NCI-H1694 treated with DMSO at 0.1 percent for 48 hours (cell line): ENCODE measurements around the gene GLIS1.

Source experiments
- DNase-seq: peaks from one replicate; lab custom pipeline; 2025; lab: John Stamatoyannopoulos, UW

Gene GLIS1

GRCh38 chr1:53593758-53594380 is 145.1 kb downstream of the GLIS1 start:
- peak; percentile 85 for DNase-seq

DNA sequence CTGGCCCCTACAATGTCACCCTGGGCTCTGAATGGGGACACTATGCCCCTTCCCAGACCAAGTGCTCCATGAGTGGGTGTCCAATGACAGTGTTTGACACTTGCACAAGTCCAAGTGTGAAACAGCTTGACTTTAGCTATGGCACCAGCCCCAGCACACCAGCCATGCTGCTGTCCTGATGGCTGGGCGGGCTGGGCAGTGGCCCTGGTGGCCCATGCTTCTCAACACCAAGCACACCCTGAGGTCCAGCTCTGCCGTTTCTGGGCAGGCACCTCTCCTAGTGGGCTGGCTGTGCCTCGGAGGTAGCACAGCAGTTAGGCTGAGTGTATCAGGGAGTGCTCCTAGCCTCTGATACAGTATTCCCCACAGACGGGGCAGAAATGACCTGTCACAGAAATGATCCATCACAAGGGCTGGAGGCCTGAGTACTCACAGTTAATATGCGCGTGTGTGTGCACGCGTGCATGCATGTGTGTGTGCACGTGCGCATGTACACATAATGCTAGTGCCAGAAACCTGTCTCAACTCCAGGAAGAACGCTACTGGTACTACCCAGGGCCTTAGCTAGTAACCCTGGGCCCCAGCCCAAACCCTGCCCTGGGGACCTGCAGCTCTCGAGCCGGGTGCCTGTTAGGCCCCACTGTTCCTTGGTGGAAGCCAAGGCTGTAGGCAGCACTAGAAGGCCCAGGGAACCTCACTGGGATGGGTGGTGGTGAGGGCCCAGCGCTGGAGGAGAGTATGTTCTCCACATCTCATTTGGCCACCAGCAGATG is 145.8 kb downstream of the GLIS1 start:
- DNase-seq = no peak

DNA sequence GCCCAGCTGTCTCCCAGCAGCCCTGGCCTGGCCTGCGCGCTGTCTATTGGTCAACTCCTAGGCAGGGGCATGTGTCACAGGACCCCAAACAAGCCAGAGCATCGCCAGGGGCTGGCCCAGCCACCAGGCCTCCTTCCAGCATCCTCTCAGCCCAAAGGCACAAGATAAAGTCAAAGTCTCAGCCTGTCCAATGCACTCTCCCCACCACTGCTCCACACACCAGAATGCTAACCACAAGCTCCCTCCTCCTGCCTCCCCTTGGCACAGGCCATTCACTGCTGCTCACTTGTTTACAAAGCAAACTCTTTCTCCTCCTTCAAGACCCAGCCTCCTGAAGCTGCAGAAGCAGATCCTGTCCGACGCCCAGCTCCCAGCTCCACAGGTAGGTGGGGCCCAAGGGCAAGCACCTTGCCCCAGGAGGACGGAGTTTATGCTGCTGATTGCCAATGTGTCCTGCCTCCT is 146.4 kb downstream of the GLIS1 start:
- DNase-seq = no peak

GRCh38 chr1:53591924-53592323 is 147.0 kb downstream of the GLIS1 start:
- DNase-seq = no peak

DNA sequence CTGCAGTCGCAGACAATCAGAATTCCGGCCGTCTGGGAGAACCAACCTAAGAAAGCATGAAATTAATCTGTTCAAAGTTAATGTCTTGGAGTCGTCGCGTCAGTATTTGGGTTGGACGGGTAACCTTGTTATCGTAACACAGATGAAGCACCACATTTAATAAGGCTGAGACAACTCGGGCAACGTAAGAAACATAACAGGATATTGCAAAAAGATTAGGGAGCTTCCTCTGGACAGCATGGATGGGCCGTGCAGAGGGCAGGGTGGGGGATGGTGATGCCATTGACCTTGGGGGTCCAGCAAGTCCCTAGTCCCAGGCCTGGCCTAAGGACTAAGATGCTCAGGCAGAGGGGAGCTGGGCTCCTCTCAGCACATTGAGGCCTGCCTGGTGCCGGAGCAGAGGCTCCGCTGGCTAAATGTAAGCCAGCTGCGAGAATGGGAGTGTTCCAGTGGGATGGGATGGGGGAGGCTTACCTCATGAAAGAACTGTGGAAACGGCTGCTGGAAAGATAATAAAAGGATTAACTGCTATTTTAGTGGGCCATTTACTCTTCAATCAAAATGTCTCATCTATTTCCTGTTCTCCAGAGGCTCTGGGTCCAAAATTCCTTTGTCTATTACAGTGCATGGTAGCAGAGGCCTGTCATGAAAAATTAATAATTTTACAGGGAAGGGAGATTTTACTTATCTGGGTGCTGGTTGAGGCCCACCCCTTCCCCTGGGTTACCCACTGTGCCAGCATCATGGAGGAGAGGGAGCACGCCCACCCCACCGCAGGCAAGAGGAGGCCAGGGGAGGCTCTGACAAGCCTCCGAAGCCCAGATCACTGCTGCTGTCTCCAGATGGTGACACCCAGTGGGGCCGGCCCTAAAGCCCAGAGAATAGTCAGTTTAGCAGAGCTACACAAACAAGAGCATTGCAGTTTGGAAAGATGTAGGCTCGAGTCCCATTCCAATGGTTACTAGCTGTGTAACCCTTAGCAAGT is 148.1 kb downstream of the GLIS1 start:
- peak; percentile 58 for DNase-seq

GRCh38 chr1:53590104-53590503 is 148.9 kb downstream of the GLIS1 start:
- no peak for DNase-seq

DNA sequence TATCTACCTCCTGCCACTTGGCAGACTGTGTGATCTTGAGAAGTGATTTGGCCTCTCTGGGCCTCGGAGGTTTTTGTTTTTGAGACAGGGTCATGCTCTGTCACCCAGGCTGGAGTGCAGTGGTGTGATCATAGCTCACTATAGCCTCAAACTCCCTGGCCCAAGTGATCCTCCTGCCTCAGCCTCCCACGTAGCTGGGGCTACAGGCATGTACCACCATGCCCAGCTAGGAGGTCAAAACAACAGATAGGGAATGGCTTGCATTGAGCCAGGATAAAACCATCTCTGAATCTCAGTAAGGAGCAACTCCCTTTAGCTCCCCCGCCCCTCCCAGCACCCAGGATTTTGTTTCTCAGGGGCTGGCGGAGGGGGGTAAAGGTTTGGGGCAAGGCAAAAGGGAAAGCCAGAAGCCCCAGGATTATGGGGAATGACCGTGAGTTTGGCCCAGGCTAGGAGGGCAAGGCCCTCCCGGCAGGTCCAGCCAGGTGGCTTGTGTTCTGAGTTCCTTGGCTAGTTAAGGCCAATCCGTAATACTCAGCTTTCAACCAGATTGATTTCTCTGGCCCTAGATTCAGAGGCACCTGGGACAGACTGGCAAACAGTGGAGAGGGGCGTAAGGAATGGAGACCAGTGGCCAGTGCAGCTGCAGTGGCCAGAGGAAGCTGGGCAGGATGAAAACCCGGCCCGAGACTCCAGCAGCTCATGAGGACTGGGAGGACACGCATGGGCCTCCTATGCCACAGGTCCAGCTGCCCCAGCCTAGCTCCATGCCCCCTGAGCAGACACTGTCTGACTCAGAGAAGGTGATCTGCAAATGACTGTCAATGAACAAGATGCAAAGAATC is 149.7 kb downstream of the GLIS1 start:
- no peak for DNase-seq

GRCh38 chr1:53588053-53588779 is 150.7 kb downstream of the GLIS1 start:
- no peak for DNase-seq

- no peak for DNase-seq
Measured at GRCh38 chr1:53587252-53587988, 151.5 kb downstream of the GLIS1 start.

GRCh38 chr1:53586765-53587164 is 152.2 kb downstream of the GLIS1 start:
- DNase-seq = no peak

DNA sequence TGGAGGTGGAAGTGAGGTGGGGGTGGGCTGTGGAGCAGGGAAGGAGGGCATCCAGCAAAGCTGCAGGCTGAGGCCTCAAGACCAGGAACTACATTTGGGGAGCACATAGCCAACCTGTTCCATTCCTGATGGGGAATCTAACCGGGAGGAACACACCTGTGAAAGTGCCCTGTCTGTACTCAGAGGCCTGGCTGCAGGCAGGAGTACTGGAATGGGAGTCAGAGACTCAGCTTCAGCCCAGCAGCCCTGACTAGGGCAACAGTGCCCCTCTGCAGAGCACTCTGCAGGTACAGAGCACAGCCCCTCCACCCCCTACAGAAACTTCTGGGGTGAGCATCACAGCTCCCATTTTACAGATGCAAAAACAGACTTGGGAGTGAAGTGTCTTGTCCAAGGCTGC is 153.4 kb downstream of the GLIS1 start:
- no peak for DNase-seq

- no peak for DNase-seq
Measured at GRCh38 chr1:53585129-53585528, 153.8 kb downstream of the GLIS1 start.

DNA sequence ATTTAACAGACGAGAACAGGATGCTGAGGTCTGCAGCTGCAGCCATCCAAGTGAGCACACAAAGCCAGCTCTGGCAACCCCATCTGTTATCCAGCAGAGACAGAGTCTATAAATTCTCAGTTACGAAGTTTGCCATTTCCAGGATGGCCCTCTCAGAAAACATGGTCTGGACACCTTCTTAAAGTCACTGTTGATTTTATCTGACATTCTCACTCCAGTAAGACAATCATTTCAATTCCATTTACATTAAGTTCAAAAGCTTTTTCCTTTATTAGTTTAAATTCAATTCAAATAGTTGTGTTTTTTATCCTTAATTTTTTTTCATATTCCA is 154.2 kb downstream of the GLIS1 start:
- peak; percentile 64 for DNase-seq

GRCh38 chr1:53583868-53584776 is 154.8 kb downstream of the GLIS1 start:
- DNase-seq = no peak

DNA sequence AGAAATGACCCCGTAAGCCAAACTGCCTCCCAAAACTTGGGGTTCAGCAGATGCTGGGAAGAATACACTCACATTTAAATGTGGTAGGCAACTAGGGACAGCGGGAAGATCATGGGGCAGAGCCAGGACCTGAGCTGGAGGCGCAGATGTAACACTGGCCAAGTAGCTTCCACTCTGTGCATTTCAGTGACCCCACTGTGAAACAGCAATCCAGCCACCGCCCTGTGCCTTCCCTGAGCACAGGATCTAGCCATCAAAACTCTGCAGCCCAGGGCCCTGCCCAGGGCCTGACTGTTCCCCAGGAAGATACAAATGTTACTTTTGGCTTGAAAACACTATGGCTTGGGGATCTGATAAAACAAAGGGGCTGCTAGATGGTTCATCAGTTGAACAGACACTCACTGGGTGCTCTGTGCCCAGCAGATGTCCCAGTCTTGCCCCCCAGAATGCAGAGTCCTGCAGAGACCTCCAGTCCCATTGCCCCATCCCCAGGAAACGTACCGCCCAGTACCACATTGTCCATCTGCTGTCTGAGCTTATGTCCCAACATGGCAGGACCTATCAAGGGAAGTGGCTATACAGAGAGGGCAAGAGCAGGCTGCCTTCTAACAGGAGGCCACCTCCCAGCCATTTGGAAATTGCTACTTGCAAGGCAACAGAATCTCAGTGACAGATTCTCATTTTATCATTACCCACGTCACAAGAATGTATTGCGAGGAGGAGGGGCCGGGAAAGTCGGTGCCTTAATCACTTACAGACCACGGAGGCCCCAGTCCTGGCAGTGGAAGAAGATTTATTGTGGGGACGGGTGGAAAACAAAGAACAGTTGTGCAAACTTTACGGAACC is 155.7 kb downstream of the GLIS1 start:
- DNase-seq = no peak

DNA sequence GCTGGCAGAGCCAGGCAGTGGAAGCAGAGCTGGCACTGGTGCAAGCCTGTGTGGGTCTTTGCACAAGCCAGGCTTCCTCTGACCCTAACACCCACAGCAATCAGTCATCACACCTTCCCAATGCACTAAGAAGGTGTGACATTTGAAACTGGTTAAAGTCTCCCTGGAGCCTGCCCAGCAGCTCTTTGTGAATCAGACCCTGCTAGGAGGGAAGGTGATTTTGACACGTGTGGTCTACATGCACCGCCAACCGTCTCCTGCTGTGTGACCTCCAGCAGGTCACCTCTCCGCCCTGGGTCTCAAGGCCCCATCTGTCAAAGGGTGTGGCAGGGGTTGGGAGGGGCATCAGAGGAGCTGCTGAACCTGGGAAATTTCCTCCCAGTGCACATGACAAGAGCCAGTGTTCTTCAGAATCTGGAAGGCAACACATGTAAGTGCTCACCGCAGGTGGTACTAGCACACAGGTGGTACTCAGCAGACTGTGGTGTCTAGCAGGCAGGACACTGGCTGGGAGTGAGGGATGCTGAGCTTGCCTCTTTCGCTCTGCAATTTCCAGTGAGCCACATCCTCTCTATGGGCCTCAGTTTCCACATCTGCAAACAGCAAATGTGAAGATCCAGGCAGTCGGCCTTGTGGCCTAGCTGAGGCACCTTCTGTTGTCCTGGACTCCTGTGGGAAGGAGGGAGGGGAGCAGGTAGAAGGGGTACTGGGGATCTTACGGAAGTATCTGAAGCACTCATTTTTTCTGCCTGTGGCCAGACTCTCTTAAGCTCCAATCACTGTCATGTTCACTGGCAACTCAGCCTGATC is 156.5 kb downstream of the GLIS1 start:
- no peak for DNase-seq

DNA sequence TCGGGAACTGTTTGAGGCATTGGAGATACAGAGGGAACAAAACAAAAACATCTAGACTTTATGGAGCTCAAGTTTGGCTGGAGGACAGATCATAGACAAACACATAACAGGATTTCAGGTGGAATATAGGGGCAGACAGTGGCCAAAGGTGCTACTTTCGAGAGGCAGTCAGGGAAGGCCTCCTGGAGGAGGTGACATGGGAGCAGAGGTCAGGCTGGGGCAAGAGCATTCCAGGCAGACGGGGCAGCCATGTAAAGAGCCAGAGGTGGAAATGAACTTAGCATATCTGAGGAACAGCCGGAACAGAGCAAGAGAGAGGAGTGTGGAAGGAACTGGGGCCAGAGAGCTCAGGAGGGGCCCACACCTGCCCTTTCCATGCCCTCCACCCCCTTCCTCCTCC is 157.5 kb downstream of the GLIS1 start:
- DNase-seq = no peak
